AG04449 (cell line): ENCODE measurements around the gene MRTFA.

Experiments
- CTCF ChIA-PET: fragments of 350-600 bp; formaldehyde crosslinking; extraction: SDS; loops from one replicate; lab custom pipeline; 2021; ENCODE audit warnings: antibody characterized with exemption; lab: Yijun Ruan, JAX
- POLR2A ChIA-PET: fragments of 400-600, 350-600 bp; formaldehyde crosslinking; extraction: SDS; loops from one replicate; lab custom pipeline; 2020; ENCODE audit warnings: antibody characterized with exemption, inconsistent platforms; lab: Yijun Ruan, JAX
- DNase-seq: peaks from one replicate; pipeline ENCODE4 v3.0.0-alpha.2; 2010; ENCODE audit warnings: low read depth, low spot score
- H3K4me3 ChIP-seq: 2 replicates; pipeline ENCODE4 v1.5.1; 2011; ENCODE audit warnings: low read depth, mild to moderate bottlenecking, control low read depth, low read length
- CTCF ChIP-seq: IDR thresholded peaks from one replicate; pipeline ENCODE4 v1.5.1; 2011; ENCODE audit warnings: mild to moderate bottlenecking, moderate library complexity, low read length, control low read depth, inconsistent platforms; ENCODE audit not compliant: insufficient read depth; ENCODE audit errors: missing control alignments

MRTFA gene

GRCh38 chr22:40463017-40463631 is 173.4 kb downstream of the MRTFA start:
- TF ChIP-seq CTCF = no peak
- DNase-seq = no peak
- CTCF ChIA-PET = interaction anchor here (0.6 to 1.5 kb wide), 4 partner anchors 26 to 949 kb away, joined by 3 to 6 read pairs (median 4); no protein-coding TSS in a partner anchor
- POLR2A ChIA-PET = no interaction called here
- no peak overlapping the region for H3K4me3 ChIP-seq

- CTCF ChIA-PET = interaction anchor here (0.6 to 1.5 kb wide), 6 partner anchors 9 to 949 kb away, joined by 3 to 6 read pairs (median 4); no protein-coding TSS in a partner anchor
- no peak overlapping the region for H3K4me3 ChIP-seq
- no peak for DNase-seq
- no peak for TF ChIP-seq CTCF
- POLR2A ChIA-PET = interaction anchor here (0.5 kb wide), 1 partner anchor 9 kb away, joined by 4 read pairs; no protein-coding TSS in a partner anchor
Observed at GRCh38 chr22:40462195-40462984, 174.1 kb downstream of the MRTFA start.

GRCh38 chr22:40453671-40454070 is 182.8 kb downstream of the MRTFA start:
- CTCF ChIA-PET = interaction anchor here (0.9 to 10.3 kb wide), 4 partner anchors 8 to 192 kb away, joined by 3 to 120 read pairs (median 4); no protein-coding TSS in a partner anchor
- H3K4me3 ChIP-seq = no peak overlapping the region
- DNase-seq = no peak
- TF ChIP-seq CTCF = no peak
- POLR2A ChIA-PET = no interaction called here

GRCh38 chr22:40452730-40453487 is 183.6 kb downstream of the MRTFA start:
- no peak overlapping the region for H3K4me3 ChIP-seq
- no peak for DNase-seq
- CTCF ChIA-PET = interaction anchor here (0.8 to 10.3 kb wide), 6 partner anchors 9 to 193 kb away, joined by 3 to 120 read pairs (median 4); no protein-coding TSS in a partner anchor
- POLR2A ChIA-PET = no interaction called here
- no peak for TF ChIP-seq CTCF

GRCh38 chr22:40451210-40451609 is 185.3 kb downstream of the MRTFA start:
- H3K4me3 ChIP-seq = no peak overlapping the region
- ChIA-PET CTCF (interaction anchor here (10.3 kb wide), 1 partner anchor 14 kb away, joined by 120 read pairs; no protein-coding TSS in a partner anchor), POLR2A (no interaction called here)
- no peak for DNase-seq
- TF ChIP-seq CTCF = no peak

GRCh38 chr22:40450616-40451015 is 185.9 kb downstream of the MRTFA start:
- ChIA-PET CTCF (interaction anchor here (1.6 to 10.3 kb wide), 2 partner anchors 13 to 38 kb away, joined by 8 to 120 read pairs; no protein-coding TSS in a partner anchor), POLR2A (no interaction called here)
- no peak for TF ChIP-seq CTCF
- DNase-seq = no peak
- no peak overlapping the region for H3K4me3 ChIP-seq
